ENCODE results near the gene MPG.
A peak's percentile ranks its signal among the peaks of the same experiment; 100 is the strongest.

MPG gene

DNA sequence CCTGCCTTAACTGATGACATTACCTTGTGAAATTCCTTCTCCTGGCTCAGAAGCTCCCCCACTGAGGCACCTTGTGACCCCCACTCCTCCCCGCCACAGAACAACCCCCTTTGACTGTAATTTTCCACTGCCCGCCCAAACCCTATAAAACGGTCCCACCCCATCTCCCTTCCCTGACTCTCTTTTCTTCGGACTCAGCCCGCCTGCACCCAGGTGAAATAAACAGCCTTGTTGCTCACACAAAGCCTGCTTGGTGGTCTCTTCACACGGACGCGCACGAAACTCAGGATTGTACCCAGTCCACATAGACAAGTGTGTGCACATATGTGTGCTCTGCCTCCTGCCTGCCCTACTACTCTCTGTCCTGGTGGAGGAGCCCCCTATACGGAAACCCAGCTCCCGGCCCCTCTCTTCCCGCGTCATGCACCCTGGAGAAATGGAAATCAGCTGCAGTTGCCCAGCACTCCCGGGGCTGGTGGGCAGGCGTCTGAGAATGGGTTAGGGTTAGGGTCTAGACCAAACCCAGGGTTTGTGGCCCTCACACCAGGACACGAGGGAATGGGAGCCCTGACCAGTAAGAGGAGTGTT, 3.2 kb upstream of the MPG start:
- Histone ChIP-seq H3K27me3 (ENCODE audit: control insufficient read depth in 5 of 5, insufficient read depth in 4 of 5, low read length in 5 of 5) (peaks cover 0 to 5% (median 0%) of the 10 kb centered on the region in 5 donors), H3K9ac (ENCODE audit: low read length in 5 of 5) (no peak overlapping the region), H3K36me3 (ENCODE audit: control insufficient read depth in 5 of 5, insufficient read depth in 5 of 5, low read length in 5 of 5) (peaks cover 0 to 6% (median 4%) of the 10 kb centered on the region in 5 donors), H3K27ac (ENCODE audit: low read depth, low read length) (peak overlapping the region; percentile 82), H3K4me1 (ENCODE audit: control insufficient read depth in 5 of 5, insufficient read depth in 5 of 5, low read length in 5 of 5) (peaks cover 9 to 88% (median 77%) of the 10 kb centered on the region in 5 donors), H3K4me3 (ENCODE audit: low read depth in 1 of 5, low read length in 5 of 5) (no peak overlapping the region), H3K9me3 (ENCODE audit: control insufficient read depth in 5 of 5, low read length in 5 of 5) (no peaks in the 10 kb centered on the region)

GRCh38 chr16:75580-76501, 2.2 kb upstream of the MPG start:
- peak overlapping the region; percentile 82 for H3K27ac ChIP-seq (ENCODE audit: low read depth, low read length)
- H3K36me3 ChIP-seq (ENCODE audit: control insufficient read depth in 5 of 5, insufficient read depth in 5 of 5, low read length in 5 of 5): peaks cover 0 to 14% (median 10%) of the 10 kb centered on the region in 5 donors
- no peaks in the 10 kb centered on the region for H3K9me3 ChIP-seq (ENCODE audit: control insufficient read depth in 5 of 5, low read length in 5 of 5)
- peaks cover 9 to 78% (median 69%) of the 10 kb centered on the region in 5 donors for H3K4me1 ChIP-seq (ENCODE audit: control insufficient read depth in 5 of 5, insufficient read depth in 5 of 5, low read length in 5 of 5)
- peak overlapping the region in 2 of 5 donors; percentile 11 to 30 for H3K4me3 ChIP-seq (ENCODE audit: low read depth in 1 of 5, low read length in 5 of 5)
- H3K9ac ChIP-seq (ENCODE audit: low read length in 5 of 5): peak overlapping the region in 2 of 5 donors; percentile 12 to 56
- H3K27me3 ChIP-seq (ENCODE audit: control insufficient read depth in 5 of 5, insufficient read depth in 4 of 5, low read length in 5 of 5): peaks cover 0 to 5% (median 0%) of the 10 kb centered on the region in 5 donors

DNA sequence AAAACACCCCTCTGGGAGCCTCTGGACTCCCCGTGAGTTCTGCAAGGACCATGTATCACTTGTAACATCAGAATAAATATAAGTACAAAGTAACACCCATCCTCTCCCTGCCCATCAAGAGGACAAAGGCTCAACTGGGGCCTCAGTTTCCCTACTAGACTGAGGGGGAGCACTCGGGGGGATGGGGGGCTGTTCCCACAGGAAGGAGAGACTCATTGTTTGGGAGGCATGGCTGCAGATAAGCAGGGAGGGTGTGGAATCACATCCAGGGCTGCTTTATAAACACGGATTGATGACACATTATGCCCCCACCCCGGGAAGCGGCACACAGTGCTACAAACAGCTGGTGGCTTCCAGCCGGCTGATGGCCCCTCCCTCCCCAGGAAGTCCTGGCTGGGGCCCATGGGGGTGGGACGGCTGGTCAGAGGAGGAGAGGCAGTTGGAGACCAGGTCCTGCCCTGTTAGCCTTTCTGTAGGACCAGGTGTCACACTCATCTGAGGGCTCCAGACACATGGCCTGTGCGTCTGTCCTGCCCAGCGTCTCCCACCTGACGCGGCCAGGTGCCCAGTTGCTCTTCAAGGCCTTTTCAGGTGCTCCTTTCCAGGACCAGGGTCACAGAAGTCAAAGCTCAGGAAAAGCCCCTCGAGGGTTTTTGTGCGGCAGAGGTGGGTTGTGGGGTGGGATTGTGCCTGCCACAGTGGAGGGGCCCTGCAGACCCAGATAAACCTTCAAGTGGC, 1.3 kb upstream of the MPG start:
- peaks cover 0 to 16% (median 11%) of the 10 kb centered on the region in 5 donors for H3K36me3 ChIP-seq (ENCODE audit: control insufficient read depth in 5 of 5, insufficient read depth in 5 of 5, low read length in 5 of 5)
- peak overlapping the region in 3 of 5 donors; percentile 79 to 84 (median 82) for H3K4me3 ChIP-seq (ENCODE audit: low read depth in 1 of 5, low read length in 5 of 5)
- H3K9ac ChIP-seq (ENCODE audit: low read length in 5 of 5): peak overlapping the region in 4 of 5 donors; percentile 15 to 85 (median 66)
- H3K27ac ChIP-seq (ENCODE audit: low read depth, low read length): peak overlapping the region; percentile 82
- H3K27me3 ChIP-seq (ENCODE audit: control insufficient read depth in 5 of 5, insufficient read depth in 4 of 5, low read length in 5 of 5): peaks cover 0 to 2% (median 0%) of the 10 kb centered on the region in 5 donors
- H3K9me3 ChIP-seq (ENCODE audit: control insufficient read depth in 5 of 5, low read length in 5 of 5): no peaks in the 10 kb centered on the region
- H3K4me1 ChIP-seq (ENCODE audit: control insufficient read depth in 5 of 5, insufficient read depth in 5 of 5, low read length in 5 of 5): peaks cover 9 to 69% (median 60%) of the 10 kb centered on the region in 5 donors

GRCh38 chr16:77273-77806, 685 bp upstream of the MPG start:
- H3K27ac ChIP-seq (ENCODE audit: low read depth, low read length): peak overlapping the region; percentile 82
- H3K4me1 ChIP-seq (ENCODE audit: control insufficient read depth in 5 of 5, insufficient read depth in 5 of 5, low read length in 5 of 5): peaks cover 9 to 66% (median 58%) of the 10 kb centered on the region in 5 donors
- peaks cover 0 to 2% (median 0%) of the 10 kb centered on the region in 5 donors for H3K27me3 ChIP-seq (ENCODE audit: control insufficient read depth in 5 of 5, insufficient read depth in 4 of 5, low read length in 5 of 5)
- peak overlapping the region in 4 of 5 donors; percentile 62 to 85 (median 77) for H3K9ac ChIP-seq (ENCODE audit: low read length in 5 of 5)
- H3K36me3 ChIP-seq (ENCODE audit: control insufficient read depth in 5 of 5, insufficient read depth in 5 of 5, low read length in 5 of 5): peaks cover 0 to 19% (median 11%) of the 10 kb centered on the region in 5 donors
- H3K4me3 ChIP-seq (ENCODE audit: low read depth in 1 of 5, low read length in 5 of 5): peak overlapping the region in 4 of 5 donors; percentile 79 to 84 (median 81)
- no peaks in the 10 kb centered on the region for H3K9me3 ChIP-seq (ENCODE audit: control insufficient read depth in 5 of 5, low read length in 5 of 5)

- Histone ChIP-seq H3K27ac (ENCODE audit: low read depth, low read length) (peak overlapping the region; percentile 82), H3K4me1 (ENCODE audit: control insufficient read depth in 5 of 5, insufficient read depth in 5 of 5, low read length in 5 of 5) (peaks cover 7 to 57% (median 49%) of the 10 kb centered on the region in 5 donors)
Observed at GRCh38 chr16:78444-79150, 572 bp downstream of the MPG start.

DNA sequence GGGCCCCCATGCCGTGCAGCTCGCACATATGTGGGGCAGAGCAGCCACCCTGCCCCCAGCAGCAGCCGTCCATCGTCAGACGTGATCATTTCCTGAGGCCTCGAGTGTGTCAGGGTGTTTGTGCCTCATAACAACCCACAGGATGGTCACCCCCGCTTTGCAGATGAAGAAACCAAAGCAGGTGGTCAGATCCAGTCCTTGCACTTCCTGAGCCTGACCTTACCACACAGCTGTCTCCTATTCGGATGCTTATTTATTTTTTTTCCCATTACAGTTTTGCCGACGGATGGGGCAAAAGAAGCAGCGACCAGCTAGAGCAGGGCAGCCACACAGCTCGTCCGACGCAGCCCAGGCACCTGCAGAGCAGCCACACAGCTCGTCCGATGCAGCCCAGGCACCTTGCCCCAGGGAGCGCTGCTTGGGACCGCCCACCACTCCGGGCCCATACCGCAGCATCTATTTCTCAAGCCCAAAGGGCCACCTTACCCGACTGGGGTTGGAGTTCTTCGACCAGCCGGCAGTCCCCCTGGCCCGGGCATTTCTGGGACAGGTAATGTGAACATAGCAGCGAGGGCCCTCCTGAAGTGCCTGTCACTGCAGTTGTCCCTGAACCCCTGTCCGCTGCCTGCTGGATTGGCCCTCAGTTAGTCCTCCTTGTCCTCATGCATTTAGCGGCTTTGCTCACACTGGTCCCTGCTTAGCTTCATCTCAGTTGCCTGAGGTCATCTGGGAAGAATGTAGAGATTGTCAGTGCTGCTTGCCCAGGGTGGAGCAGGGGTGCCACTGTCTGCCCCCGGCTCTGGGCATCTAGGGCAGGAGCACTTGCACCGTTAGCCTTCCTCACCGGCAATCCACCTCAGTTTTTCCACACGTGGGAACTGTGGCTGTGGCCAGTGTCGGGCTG, 1.4 kb downstream of the MPG start:
- H3K27me3 ChIP-seq (ENCODE audit: control insufficient read depth in 5 of 5, insufficient read depth in 4 of 5, low read length in 5 of 5): no peaks in the 10 kb centered on the region
- no peaks in the 10 kb centered on the region for H3K9me3 ChIP-seq (ENCODE audit: control insufficient read depth in 5 of 5, low read length in 5 of 5)
- H3K4me1 ChIP-seq (ENCODE audit: control insufficient read depth in 5 of 5, insufficient read depth in 5 of 5, low read length in 5 of 5): peaks cover 9 to 57% (median 50%) of the 10 kb centered on the region in 5 donors
- H3K9ac ChIP-seq (ENCODE audit: low read length in 5 of 5): peak overlapping the region in 3 of 5 donors; percentile 83 to 91 (median 85)
- peak overlapping the region; percentile 82 for H3K27ac ChIP-seq (ENCODE audit: low read depth, low read length)
- H3K4me3 ChIP-seq (ENCODE audit: low read depth in 1 of 5, low read length in 5 of 5): peak overlapping the region in 4 of 5 donors; percentile 79 to 84 (median 81)
- peaks cover 0 to 31% (median 24%) of the 10 kb centered on the region in 5 donors for H3K36me3 ChIP-seq (ENCODE audit: control insufficient read depth in 5 of 5, insufficient read depth in 5 of 5, low read length in 5 of 5)

More at GRCh38 chr16:78444-79150, 572 bp downstream of the MPG start:
- H3K36me3 ChIP-seq (ENCODE audit: control insufficient read depth in 5 of 5, insufficient read depth in 5 of 5, low read length in 5 of 5): peaks cover 0 to 23% (median 16%) of the 10 kb centered on the region in 5 donors
- no peaks in the 10 kb centered on the region for H3K27me3 ChIP-seq (ENCODE audit: control insufficient read depth in 5 of 5, insufficient read depth in 4 of 5, low read length in 5 of 5)
- H3K4me3 ChIP-seq (ENCODE audit: low read depth in 1 of 5, low read length in 5 of 5): peak overlapping the region; percentile 57 to 84 (median 80)
- H3K9ac ChIP-seq (ENCODE audit: low read length in 5 of 5): peak overlapping the region; percentile 26 to 91 (median 83)
- no peaks in the 10 kb centered on the region for H3K9me3 ChIP-seq (ENCODE audit: control insufficient read depth in 5 of 5, low read length in 5 of 5)

GRCh38 chr16:83060-83603, 5.1 kb downstream of the MPG start:
- Histone ChIP-seq H3K27ac (ENCODE audit: low read depth, low read length) (no peak overlapping the region), H3K9ac (ENCODE audit: low read length in 5 of 5) (no peak overlapping the region), H3K4me1 (ENCODE audit: control insufficient read depth in 5 of 5, insufficient read depth in 5 of 5, low read length in 5 of 5) (peaks cover 10 to 39% (median 32%) of the 10 kb centered on the region in 5 donors), H3K9me3 (ENCODE audit: control insufficient read depth in 5 of 5, low read length in 5 of 5) (no peaks in the 10 kb centered on the region), H3K36me3 (ENCODE audit: control insufficient read depth in 5 of 5, insufficient read depth in 5 of 5, low read length in 5 of 5) (peaks cover 0 to 65% (median 50%) of the 10 kb centered on the region in 5 donors), H3K27me3 (ENCODE audit: control insufficient read depth in 5 of 5, insufficient read depth in 4 of 5, low read length in 5 of 5) (no peaks in the 10 kb centered on the region), H3K4me3 (ENCODE audit: low read depth in 1 of 5, low read length in 5 of 5) (no peak overlapping the region)
